ENCODE measurements around the gene OR5M11.

Gene OR5M11

GRCh38 chr11:56545531-56545930, 2.5 kb upstream of the OR5M11 start:
- Histone ChIP-seq H3K27me3 (ENCODE audit: low read depth, low read length) (no peaks in the 10 kb centered on the region), H3K36me3 (replicated peaks; ENCODE audit: low read depth, low read length) (no peaks in the 10 kb centered on the region), H3K9ac (ENCODE audit: low read length) (no peak overlapping the region), H4K20me1 (ENCODE audit: insufficient read depth, low read length) (no peaks in the 10 kb centered on the region), H3K4me3 (ENCODE audit: low read length) (no peak overlapping the region), H2AFZ (ENCODE audit: low read depth, low read length) (no peak overlapping the region), H3K4me1 (ENCODE audit: low read length) (no peaks in the 10 kb centered on the region), H3K9me3 (ENCODE audit: insufficient read depth, low read length) (no peaks in the 10 kb centered on the region), H3K27ac (ENCODE audit: low read length) (no peak overlapping the region), H3K4me2 (ENCODE audit: low read length) (no peak overlapping the region), H3K79me2 (ENCODE audit: low read length) (no peaks in the 10 kb centered on the region)
- TF ChIP-seq CTCF (IDR thresholded peaks at IDR 0.05; ENCODE audit: low read depth, low read length) (no peak), EZH2phosphoT487 (IDR thresholded peaks at IDR 0.05; ENCODE audit: low read depth) (no peak)

GRCh38 chr11:56543739-56544138, 682 bp upstream of the OR5M11 start:
- H3K36me3 ChIP-seq (replicated peaks; ENCODE audit: low read depth, low read length), result no peaks in the 10 kb centered on the region
- no peaks in the 10 kb centered on the region for H4K20me1 ChIP-seq (ENCODE audit: insufficient read depth, low read length)
- no peak overlapping the region for H3K27ac ChIP-seq (ENCODE audit: low read length)
- no peak overlapping the region for H2AFZ ChIP-seq (ENCODE audit: low read depth, low read length)
- no peak overlapping the region for H3K9ac ChIP-seq (ENCODE audit: low read length)
- H3K4me2 ChIP-seq (ENCODE audit: low read length), result no peak overlapping the region
- H3K79me2 ChIP-seq (ENCODE audit: low read length), result no peaks in the 10 kb centered on the region
- no peaks in the 10 kb centered on the region for H3K9me3 ChIP-seq (ENCODE audit: insufficient read depth, low read length)
- TF ChIP-seq EZH2phosphoT487 (IDR thresholded peaks at IDR 0.05; ENCODE audit: low read depth) (no peak), CTCF (IDR thresholded peaks at IDR 0.05; ENCODE audit: low read depth, low read length) (no peak)
- no peaks in the 10 kb centered on the region for H3K27me3 ChIP-seq (ENCODE audit: low read depth, low read length)
- no peaks in the 10 kb centered on the region for H3K4me1 ChIP-seq (ENCODE audit: low read length)
- H3K4me3 ChIP-seq (ENCODE audit: low read length), result no peak overlapping the region

GRCh38 chr11:56533054-56533740, 9.9 kb downstream of the OR5M11 start:
- H3K4me2 ChIP-seq (ENCODE audit: low read length), result no peak overlapping the region
- H3K27ac ChIP-seq (ENCODE audit: low read length), result no peak overlapping the region
- no peaks in the 10 kb centered on the region for H4K20me1 ChIP-seq (ENCODE audit: insufficient read depth, low read length)
- H2AFZ ChIP-seq (ENCODE audit: low read depth, low read length), result no peak overlapping the region
- no peaks in the 10 kb centered on the region for H3K36me3 ChIP-seq (replicated peaks; ENCODE audit: low read depth, low read length)
- H3K9ac ChIP-seq (ENCODE audit: low read length), result no peak overlapping the region
- no peaks in the 10 kb centered on the region for H3K4me1 ChIP-seq (ENCODE audit: low read length)
- TF ChIP-seq CTCF (IDR thresholded peaks at IDR 0.05; ENCODE audit: low read depth, low read length) (no peak), EZH2phosphoT487 (IDR thresholded peaks at IDR 0.05; ENCODE audit: low read depth) (no peak)
- H3K79me2 ChIP-seq (ENCODE audit: low read length), result no peaks in the 10 kb centered on the region
- no peaks in the 10 kb centered on the region for H3K27me3 ChIP-seq (ENCODE audit: low read depth, low read length)
- no peak overlapping the region for H3K4me3 ChIP-seq (ENCODE audit: low read length)
- no peaks in the 10 kb centered on the region for H3K9me3 ChIP-seq (ENCODE audit: insufficient read depth, low read length)

- H3K27ac ChIP-seq (ENCODE audit: low read length), result no peak overlapping the region
- TF ChIP-seq CTCF (IDR thresholded peaks at IDR 0.05; ENCODE audit: low read depth, low read length) (no peak), EZH2phosphoT487 (IDR thresholded peaks at IDR 0.05; ENCODE audit: low read depth) (no peak)
- no peaks in the 10 kb centered on the region for H4K20me1 ChIP-seq (ENCODE audit: insufficient read depth, low read length)
- no peak overlapping the region for H3K9ac ChIP-seq (ENCODE audit: low read length)
- H3K4me1 ChIP-seq (ENCODE audit: low read length), result no peaks in the 10 kb centered on the region
- no peaks in the 10 kb centered on the region for H3K27me3 ChIP-seq (ENCODE audit: low read depth, low read length)
- no peaks in the 10 kb centered on the region for H3K9me3 ChIP-seq (ENCODE audit: insufficient read depth, low read length)
- H3K4me3 ChIP-seq (ENCODE audit: low read length), result no peak overlapping the region
- H2AFZ ChIP-seq (ENCODE audit: low read depth, low read length), result no peak overlapping the region
- H3K36me3 ChIP-seq (replicated peaks; ENCODE audit: low read depth, low read length), result no peaks in the 10 kb centered on the region
- H3K79me2 ChIP-seq (ENCODE audit: low read length), result no peaks in the 10 kb centered on the region
- no peak overlapping the region for H3K4me2 ChIP-seq (ENCODE audit: low read length)
These were observed 11.2 kb downstream of the OR5M11 start for GRCh38 chr11:56531856-56532255.

Measured in OCI-LY3 (cell line).